COLO668 (cell line): ENCODE data around the gene C20orf204.

Experiments used
- DNase-seq: peaks from one replicate; lab custom pipeline; 2025; ENCODE audit not compliant: unreplicated experiment; lab: John Stamatoyannopoulos, UW

C20orf204 gene

GRCh38 chr20:64070244-64070993 is 34.4 kb downstream of the C20orf204 start:
- no peak for DNase-seq

GRCh38 chr20:64071341-64072332 is 35.7 kb downstream of the C20orf204 start:
- no peak for DNase-seq

GRCh38 chr20:64072498-64073063 is 36.6 kb downstream of the C20orf204 start:
- no peak for DNase-seq

GRCh38 chr20:64073476-64074183 is 37.6 kb downstream of the C20orf204 start:
- DNase-seq: no peak

GRCh38 chr20:64074184-64074789 is 38.3 kb downstream of the C20orf204 start:
- DNase-seq: no peak

GRCh38 chr20:64074963-64075362 is 39.0 kb downstream of the C20orf204 start:
- DNase-seq: no peak

GRCh38 chr20:64075556-64075955 is 39.6 kb downstream of the C20orf204 start:
- DNase-seq: no peak

- no peak for DNase-seq
Observed at GRCh38 chr20:64076061-64076997, 40.3 kb downstream of the C20orf204 start.

GRCh38 chr20:64077094-64077493 is 41.1 kb downstream of the C20orf204 start:
- DNase-seq: no peak

GRCh38 chr20:64077541-64077875 is 41.5 kb downstream of the C20orf204 start:
- DNase-seq: no peak

- DNase-seq: no peak
Observed at GRCh38 chr20:64077876-64078551, 42.0 kb downstream of the C20orf204 start.

- DNase-seq: no peak
Observed at GRCh38 chr20:64078934-64079272, 42.9 kb downstream of the C20orf204 start.

GRCh38 chr20:64079273-64080012 is 43.5 kb downstream of the C20orf204 start, which contains the start of gene RGS19:
TSS of gene RGS19 (minus strand) at chr20:64079518. CDS start at chr20:64076886, 2,632 bp downstream.
- DNase-seq: peak; percentile 46

- DNase-seq: no peak
Observed at GRCh38 chr20:64080013-64080812, 44.2 kb downstream of the C20orf204 start, which contains the start of gene OPRL1. TSS of gene OPRL1 (plus strand) at chr20:64080082. CDS start at chr20:64092721, 12,639 bp downstream.

GRCh38 chr20:64080813-64081623 is 45.0 kb downstream of the C20orf204 start:
- DNase-seq: no peak

GRCh38 chr20:64081624-64081964 is 45.6 kb downstream of the C20orf204 start:
- DNase-seq: no peak
